Posterior vena cava (tissue), 2 donors: ENCODE measurements around the gene E2F8. TPM values are rescaled to one million over a fixed set of nuclear protein-coding genes. Genes with fewer than 3 reads are reported as not detected.

Source experiments
- DNase-seq: peaks from one replicate; pipeline ENCODE4 v3.0.0-alpha.2; 2020; ENCODE audit warnings: low spot score
- intact Hi-C, 2 donors: fragments of 100-400 bp; cut with DNase I; formaldehyde crosslinking; loops; one replicate each; pipeline versions ENCODE4 v1.14.1 to v1.14.2; 2022 to 2023
- total RNA-seq, 2 donors: library from RNA; stranded (reverse); fragmentation: NEBNext Ultra II Directional; extraction: Animal tissue kit (Norgen Biotek cat#: 25700); gene quantifications; one replicate each; pipeline ENCODE4 v1.2.1, GENCODE V29; 2021
- donor health status: DM: yes; HTN: yes; CAD: no.
- donor health status: DM: yes; HTN: yes; CAD: no.

E2F8 gene
- total RNA-seq, 2 donors from 2014 or later = 0.19 TPM; not detected in 1

- intact Hi-C loops = no loop called here
- no peak for DNase-seq
Measured at GRCh38 chr11:19253153-19253745, 12.5 kb upstream of the E2F8 start.

DNA sequence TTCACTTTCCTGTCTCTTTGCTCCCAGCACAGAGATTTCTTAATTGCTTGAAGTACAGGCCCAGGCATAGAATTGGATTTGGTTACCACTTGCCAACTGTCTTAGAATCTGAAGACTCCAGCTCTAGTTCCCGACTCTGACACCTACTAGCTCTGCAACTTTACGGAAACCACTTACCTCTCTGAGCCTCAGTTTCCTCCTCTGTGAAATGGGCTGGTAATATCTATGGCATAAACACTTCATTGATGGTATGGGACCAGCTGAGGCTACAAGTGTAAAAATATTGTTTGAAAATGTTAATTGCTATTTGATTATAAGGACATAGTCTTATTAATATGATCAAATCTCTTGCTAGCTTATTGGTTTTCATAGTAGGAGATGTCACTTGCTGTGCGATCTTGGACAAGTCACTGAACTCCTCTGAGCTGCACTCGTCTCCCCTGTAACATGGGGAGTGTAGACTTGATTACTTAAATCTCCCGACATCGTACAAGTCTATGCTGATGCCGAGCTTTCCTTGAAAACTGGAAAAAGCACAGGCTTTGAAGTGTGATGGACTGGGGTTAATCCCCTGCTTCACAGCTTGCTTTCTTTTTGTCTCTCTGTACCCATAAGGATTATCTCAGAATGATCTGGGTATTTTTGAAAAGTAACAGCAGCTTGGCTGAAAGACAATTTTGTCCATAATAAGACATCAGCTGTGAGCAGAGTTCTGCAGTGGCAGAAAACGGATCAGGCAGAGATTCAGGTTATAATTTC, 11.8 kb upstream of the E2F8 start:
- no peak for DNase-seq
- intact Hi-C loops = no loop called here

DNA sequence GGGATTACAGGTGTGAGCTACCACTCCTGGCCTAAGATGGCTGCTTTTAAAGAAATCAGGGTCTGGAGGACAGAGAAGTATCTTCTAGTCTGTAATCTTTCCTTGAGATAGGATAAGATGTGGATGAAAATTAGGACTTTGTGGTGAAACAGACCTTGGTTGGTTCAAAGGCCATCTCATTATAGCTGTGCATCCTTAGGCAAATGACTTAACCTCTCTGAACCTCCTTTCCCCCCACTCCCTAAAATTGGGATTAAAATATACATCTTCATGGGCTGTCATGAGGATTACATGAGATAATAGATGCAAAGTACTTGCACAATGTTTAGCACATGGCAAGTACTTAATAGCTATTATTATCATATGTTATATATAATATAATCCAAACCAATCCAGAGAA, 10.8 kb upstream of the E2F8 start:
- no peak for DNase-seq
- intact Hi-C loops = no loop called here

DNA sequence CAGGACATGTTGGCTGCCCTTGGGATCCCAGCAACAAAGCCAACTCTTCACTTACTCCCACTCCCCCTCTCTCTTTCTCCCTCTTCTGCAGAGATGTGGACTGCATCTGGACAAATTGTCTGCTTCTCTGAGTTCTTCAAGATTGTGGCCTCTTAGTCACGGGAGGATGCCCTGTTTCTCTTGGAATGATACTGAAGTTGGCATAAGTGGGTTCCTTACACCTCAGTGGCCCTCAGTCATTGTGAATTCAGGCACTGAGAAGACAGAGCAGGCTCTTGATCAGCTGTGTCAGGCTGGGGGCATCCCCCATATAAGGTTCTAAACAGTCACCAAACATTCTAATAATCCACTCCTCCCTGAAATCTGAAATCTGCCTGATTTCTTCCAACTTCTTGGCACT, 6.1 kb upstream of the E2F8 start:
- no peak for DNase-seq
- intact Hi-C loops = loop anchor here in 1 of 2 donors (10.0 kb wide), 1 partner anchor 1128 kb away; no protein-coding TSS in a partner anchor

DNA sequence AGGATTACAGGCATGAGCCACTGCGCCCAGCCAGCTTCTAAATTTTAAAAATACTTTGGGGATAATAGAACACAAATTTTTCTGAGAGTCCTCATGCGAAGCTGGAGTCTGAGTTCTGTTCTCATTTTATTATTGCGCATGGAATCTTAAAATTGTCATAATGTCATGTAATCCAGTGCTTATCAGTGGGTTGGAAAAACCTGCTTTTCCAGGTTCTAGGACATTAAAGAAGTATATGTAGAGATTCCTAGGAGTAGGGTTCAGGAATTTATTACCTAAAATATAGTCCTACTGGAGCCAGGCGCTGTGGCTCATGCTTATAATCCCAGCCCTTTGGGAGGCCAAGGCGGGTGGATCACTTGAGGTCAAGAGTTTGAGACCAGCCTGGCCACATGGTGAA, 4.6 kb upstream of the E2F8 start:
- intact Hi-C loops = loop anchor here in 1 of 2 donors (10.0 kb wide), 1 partner anchor 1129 kb away; no protein-coding TSS in a partner anchor
- no peak for DNase-seq

- DNase-seq = no peak
- intact Hi-C loops = loop anchor here in 1 of 2 donors (10.0 kb wide), 1 partner anchor 1130 kb away; no protein-coding TSS in a partner anchor
Measured at GRCh38 chr11:19244621-19245020, 3.9 kb upstream of the E2F8 start.

GRCh38 chr11:19244084-19244483, 3.3 kb upstream of the E2F8 start:
- DNase-seq = no peak
- intact Hi-C loops = loop anchor here in 1 of 2 donors (10.0 kb wide), 1 partner anchor 1131 kb away; no protein-coding TSS in a partner anchor

GRCh38 chr11:19243613-19244012, 2.9 kb upstream of the E2F8 start:
- intact Hi-C loops = loop anchor here in 1 of 2 donors (10.0 kb wide), 1 partner anchor 1131 kb away; no protein-coding TSS in a partner anchor
- no peak for DNase-seq

DNA sequence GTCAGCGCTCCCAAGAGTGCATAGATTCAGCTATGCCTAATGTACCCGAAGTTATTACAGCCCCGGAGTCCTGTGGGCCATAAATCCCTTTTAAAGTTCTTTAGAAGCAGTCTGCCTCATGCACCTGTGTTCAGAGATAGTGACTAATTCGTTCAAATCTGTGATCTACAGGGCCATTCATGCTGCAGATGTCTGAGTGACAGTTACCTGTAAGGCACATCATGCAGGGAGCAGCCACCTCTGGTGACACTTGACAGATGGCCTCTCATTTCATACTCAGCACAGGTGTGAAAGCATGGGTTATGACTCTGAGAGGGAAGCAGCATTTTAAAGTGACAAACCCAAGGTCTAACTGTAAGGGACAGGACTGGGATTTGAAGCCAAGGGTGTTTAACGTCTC, 2.4 kb upstream of the E2F8 start:
- no peak for DNase-seq
- intact Hi-C loops = loop anchor here in 1 of 2 donors (10.0 kb wide), 1 partner anchor 1132 kb away; no protein-coding TSS in a partner anchor

DNA sequence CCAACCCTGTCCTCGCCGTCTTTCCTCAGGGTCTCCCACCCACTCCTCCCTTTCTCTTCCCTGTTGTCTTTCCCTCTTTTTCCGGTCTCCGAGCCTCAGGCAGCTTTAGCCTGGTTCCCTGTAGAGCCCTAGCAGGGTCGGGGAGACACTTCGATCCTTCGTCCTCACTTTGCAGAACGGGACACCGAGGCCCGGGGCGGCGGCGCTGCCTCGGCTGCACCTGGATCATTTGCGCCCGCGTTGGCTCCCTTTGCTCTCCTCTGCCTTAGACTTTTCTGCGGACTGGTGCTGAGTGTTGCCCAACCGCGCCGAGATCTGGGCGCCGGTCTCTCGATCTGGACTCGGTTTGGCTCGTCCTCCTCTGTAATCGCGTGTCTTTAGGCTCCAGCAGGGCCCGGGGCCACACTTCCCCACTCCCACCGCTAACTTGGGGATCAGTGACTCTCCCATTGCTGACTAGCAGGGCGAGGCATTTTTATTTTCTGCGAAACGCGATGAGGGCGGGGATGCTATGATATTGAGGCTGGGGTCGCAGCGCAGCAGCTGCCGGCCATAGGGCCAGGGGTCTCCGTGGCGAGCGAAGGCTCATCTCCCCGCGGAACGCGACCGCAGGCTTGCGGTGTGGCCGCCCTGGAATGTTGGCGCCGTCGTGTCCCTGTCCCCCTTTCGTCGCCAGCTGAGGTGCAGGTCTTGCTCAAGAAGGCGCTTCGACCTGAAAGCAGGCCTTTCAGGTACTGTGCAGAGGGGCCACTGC, 1.6 kb upstream of the E2F8 start:
- peak; percentile 78 for DNase-seq
- intact Hi-C loops = loop anchor here in 1 of 2 donors (10.0 kb wide), 1 partner anchor 1132 kb away; no protein-coding TSS in a partner anchor

DNA sequence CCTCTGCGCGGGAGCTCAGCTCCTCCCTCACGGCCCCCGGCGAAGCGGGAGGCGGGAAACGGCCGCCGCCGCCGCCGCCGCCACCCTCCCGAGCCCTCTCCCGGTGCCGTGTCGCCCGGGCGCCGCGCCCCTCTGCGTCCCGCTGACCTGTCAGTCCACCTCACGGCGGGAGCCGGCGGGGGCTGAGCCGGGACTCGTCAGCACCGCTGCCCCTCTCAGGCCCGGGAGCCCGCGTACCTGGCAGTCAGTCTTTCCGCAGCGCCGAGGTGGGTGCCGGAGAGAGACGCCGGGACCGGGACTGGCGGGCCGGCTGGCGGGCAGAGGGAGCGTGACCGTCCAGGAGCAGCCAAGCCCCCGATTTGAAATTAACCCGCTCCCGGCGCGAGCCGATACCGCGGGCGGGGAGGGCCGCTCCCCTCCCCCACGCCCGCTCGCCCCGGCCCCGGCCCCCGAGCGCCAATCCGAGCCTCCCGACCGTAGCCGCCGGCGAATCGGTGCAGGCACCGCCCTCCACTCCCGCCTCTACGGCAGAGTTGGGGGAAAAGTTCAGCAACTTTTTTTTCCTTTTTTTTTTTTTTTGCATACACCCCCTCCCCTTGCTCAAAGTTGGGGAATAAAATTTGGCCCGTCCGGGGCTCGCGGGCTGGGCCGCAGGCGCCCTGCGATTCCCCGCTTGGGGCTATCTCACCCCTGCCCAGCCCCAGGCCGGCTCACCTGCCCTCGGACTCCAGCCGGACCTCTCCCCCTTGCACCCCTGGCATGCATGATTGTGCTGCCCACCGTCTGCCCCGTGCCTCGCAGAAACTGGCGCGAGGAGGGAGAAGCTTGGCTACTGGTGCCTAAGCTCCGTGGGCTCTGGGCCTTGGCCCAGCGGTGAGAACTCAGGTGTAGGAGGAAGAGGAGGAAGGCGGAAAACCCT, 774 bp upstream of the E2F8 start:
- intact Hi-C loops = loop anchor here in 1 of 2 donors (10.0 kb wide), 1 partner anchor 1133 kb away; no protein-coding TSS in a partner anchor
- DNase-seq = peak; percentile 74

DNA sequence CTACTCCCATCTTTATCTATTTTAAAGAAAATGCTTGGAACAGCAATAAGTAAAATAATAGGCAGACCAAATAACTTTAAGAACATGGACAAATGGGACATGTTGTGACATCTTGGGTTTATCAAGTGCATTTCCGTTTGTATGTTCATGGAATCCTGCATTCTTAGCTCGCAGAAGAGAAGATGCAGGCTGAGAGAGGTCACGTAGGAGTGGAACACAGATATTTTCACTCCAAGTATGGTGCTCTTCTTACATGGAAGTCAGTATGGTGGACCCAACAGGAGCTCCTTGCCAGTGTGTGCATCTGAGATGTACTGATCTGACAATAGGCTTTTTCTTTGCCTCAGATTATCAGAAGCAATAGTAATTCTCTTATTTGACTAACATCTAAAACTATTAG, 1.7 kb downstream of the E2F8 start:
- intact Hi-C loops = no loop called here
- DNase-seq = no peak

DNA sequence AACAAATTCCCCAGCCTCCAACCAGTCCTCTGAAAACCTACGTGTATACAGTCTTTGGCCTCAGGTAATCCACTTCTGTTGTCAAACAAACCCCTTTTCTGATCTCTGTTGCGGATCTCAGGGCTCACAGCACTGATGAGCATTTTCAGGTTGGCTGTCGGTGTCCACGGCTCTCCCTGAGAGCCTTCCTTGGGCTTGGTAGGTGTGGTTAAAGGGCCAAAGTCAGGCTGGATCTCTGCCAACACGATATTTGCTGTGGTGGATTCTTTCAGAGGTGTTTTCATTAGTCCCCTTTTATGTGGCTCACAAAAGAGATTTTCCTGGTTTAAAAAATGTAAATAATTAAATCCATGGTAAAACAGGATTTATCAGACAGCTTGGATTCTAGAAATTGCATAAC, 2.9 kb downstream of the E2F8 start:
- DNase-seq = no peak
- intact Hi-C loops = no loop called here

DNA sequence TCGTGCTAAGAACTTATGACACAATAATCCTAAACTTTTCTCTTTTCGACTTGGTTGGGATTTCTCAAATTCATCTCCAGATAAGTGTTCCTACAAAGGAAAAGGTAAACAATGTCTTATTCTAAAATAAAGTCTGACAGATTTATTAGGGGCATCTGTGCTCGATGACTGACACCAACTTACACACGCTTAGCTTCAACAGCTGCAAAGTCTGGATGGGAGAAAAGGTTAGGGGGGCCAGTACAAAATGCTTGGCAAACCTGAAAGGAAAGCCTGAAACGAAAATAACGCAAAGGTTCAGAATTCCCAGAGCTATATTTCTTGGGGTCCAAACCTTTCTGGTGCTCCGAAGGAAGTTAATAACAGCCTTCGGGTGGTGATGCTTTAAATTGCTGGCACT, 3.4 kb downstream of the E2F8 start:
- intact Hi-C loops = no loop called here
- no peak for DNase-seq

GRCh38 chr11:19234231-19234817, 6.4 kb downstream of the E2F8 start:
- intact Hi-C loops = no loop called here

DNA sequence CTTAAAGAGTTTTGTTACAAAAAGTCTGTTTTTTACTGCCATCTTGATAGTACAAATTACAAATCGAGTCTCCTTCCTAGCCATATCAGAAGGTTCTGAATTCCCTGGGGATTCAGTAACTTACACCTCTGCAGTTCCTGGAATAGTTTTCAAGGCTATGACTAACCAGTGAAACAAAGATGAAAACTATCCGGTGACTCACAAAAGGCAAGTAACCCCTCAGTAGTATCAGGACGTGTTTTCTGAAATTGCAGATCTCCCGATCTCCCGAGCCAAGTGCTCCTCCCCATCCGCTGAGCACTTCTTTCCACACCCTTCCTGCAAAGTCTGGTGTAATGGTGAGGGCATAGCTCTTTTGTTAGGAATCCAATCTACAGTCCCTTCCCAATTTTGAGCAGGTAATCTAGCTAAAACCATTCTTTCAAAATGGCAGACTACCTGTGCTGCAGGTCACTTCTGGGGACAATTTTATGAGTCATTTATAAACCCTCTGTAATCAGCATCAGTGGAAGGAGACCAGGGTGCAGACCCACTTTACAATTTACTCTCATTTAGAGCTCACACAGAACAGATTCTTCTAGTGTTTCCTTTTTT, 7.7 kb downstream of the E2F8 start:
- intact Hi-C loops = no loop called here
- DNase-seq = no peak

More at GRCh38 chr11:19234231-19234817, 6.4 kb downstream of the E2F8 start:
- no peak for DNase-seq

DNA sequence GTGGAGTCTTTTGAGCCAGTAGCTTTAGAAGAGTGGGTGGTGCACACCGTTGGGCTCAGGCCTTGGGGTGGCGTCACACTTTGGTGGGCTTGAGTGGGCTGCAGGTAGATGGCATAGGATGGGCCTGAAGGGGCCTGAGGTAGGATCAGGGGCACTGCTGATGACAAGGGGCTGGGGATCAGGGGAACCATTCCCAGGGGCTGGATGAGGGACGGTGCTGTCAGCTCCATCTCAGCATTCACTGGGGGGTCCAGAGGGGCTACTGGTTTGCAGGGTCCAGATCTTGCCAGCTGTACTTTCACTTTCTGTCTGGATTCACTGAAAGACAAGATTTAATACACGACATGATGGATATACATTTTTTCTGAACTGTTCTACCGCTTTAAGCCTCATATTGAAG, 11.1 kb downstream of the E2F8 start:
- intact Hi-C loops = no loop called here
- no peak for DNase-seq

DNA sequence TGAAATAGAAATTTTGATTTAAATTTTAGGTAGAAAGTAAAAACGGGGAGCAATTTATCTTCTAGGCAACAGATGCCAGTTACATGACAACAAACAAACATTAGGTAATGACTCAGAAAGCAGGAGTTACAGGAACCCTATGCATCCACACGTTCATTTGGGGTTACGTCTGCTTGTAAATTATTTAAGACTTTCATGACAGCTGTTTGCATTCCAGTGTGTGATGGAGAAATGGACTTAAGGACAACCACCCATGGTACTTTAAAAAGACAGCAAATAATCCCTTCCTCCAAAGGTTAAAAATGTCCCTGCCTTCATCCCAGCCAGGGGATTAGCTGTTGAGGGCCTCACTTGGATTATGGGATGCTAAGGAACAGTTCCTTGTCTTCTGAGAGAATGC, 11.8 kb downstream of the E2F8 start:
- intact Hi-C loops = no loop called here
- DNase-seq = no peak
